Lung microvascular endothelial cell (primary cell): ENCODE data around the gene CLDN14. TPM values are rescaled to one million over a fixed set of nuclear protein-coding genes. Genes with fewer than 3 reads are reported as not detected.

Experiments used
- DNase-seq, 2 donors: peaks; one replicate each; pipeline versions ENCODE4 v3.0.0 to v3.0.0-alpha.2; 2010; ENCODE audit warnings: low read depth in 2 of 2
- total RNA-seq: library from RNA; depleted of rRNA; stranded (reverse); fragments of >200 nt; gene quantifications from 2 replicates; pipeline ENCODE4 v1.2.1, GENCODE V29; 2014

CLDN14 gene
- total RNA-seq, 1 donor from 2014 or later, result not detected

GRCh38 chr21:36434144-36434543, 45.8 kb downstream of the CLDN14 start:
- peak in 1 of 2 donors; percentile 35 for DNase-seq

- DNase-seq, result peak in 1 of 2 donors; percentile 34
Measured at GRCh38 chr21:36433059-36433709, 46.7 kb downstream of the CLDN14 start.

- peak in 1 of 2 donors; percentile 43 for DNase-seq
Measured at GRCh38 chr21:36431252-36431651, 48.7 kb downstream of the CLDN14 start.

- peak in 1 of 2 donors; percentile 62 for DNase-seq
Measured at GRCh38 chr21:36430841-36431240, 49.1 kb downstream of the CLDN14 start.

DNA sequence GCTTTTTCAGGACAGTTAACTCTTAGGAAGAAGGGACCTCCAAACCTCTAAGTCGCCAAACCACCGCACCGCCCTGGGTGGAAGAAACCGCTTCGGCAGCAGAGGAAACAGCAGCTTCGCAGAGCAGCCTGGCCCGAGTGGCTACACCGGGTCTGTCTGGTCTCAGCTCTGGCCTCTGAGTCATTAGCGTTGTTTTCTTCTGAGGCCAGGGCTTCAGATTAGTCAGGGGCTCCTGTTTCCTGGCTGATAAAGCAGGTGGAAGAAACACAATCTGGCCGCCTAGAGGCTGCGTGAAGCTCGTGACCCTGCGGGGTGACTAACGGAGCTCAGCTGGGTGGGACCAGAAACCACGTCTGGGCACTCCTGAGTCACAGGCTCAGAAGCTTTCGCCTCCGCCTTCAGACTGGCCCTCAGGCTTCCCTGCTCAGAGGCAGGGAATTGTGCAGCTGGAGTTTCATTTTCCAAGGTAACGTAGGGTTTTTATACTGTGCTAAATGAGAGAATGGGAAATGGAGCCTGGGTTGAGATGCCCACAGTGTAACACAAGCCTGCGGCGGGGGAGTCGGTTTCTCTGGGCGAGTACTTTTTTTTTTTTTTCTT, 49.9 kb downstream of the CLDN14 start:
- DNase-seq, result peak; percentile 91 to 100

GRCh38 chr21:36428761-36429432, 51.0 kb downstream of the CLDN14 start:
- peak in 1 of 2 donors; percentile 63 for DNase-seq

DNA sequence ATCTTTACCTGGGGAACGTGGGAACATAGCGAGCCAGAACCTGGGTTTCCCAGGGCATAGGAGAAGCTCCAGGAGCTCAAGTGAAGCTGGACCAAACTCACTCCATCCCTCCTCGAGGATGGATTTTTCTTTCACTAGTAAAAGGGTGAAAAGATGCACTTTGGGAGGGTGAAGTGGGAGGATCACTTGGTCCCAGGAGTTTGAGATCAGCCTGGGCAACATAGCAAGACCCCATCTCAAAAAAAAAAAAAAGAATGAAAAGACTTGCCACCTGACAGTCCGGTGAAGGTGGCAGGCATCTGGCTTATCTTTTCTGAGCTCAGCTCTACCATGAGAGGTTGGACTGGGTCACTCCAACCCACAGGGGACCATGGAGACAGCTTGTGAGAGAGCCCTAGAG, 52.4 kb downstream of the CLDN14 start:
- DNase-seq, result no peak

DNA sequence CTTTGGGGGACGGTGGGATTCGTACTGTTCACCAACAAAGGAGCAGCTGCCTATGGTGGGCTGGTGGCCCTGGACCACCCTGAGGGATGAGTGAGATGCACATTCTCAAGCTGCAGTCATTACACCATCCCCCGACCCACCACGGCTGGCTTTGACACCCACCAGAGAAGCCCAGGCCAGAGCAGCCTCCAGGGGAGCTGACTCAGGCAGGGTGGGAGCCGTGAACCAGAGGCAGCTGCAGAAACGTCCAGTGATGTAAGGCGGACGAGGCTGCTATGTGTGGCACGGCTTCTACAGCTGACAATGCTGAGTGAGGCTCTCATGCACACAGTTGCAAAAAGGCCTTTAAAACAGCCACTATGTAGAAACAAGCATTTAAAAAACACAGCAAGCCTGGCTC, 54.6 kb downstream of the CLDN14 start:
- no peak for DNase-seq

DNA sequence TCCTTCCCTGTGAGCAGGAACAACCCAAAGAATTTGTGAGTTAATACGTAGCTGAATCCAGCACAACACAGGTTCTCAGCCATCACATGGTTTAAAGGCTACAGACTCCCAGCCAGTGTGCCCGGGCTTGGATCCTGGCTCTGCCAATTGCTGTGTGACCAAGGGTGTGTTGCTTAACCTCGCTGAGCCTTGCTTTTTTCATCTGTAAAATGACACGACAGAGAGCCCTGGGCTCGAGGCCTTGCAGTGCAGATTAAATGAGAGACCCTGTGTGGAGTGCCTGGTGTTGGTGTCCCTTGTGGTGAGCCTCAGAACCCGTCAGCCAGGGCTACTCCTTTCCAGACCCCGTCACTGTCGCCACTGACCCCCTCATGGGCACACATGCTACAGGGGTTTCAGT, 55.3 kb downstream of the CLDN14 start:
- DNase-seq, result no peak

DNA sequence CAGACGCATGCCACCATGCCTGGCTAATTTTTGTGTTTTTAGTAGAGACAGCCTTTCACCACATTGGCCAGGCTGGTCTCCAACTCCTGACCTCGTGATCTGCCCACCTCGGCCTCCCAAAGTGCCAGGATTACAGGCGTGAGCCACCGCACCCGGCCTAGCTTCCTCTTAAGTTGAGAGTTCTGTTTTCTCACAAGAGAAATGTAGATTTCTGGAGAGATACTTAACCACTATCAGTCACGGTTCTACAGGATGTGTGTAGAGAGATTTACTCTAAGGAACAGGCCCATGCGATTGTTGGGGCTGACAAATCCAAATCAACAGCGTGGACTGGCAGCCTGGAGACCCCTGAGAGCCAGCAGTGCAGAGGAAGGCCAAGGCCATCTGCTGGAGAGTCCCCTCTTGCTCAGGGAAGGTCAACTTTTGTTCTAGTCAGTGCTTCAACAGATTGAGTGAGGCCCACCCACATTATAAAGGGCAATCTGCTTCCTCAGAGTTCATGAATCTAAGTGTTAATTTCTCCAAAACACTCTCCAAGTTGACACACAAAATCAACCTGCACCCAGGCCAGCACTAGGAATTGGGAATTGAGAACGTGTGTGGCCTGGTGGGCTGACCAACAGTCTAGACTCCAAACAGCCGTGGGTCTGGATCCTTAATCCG, 56.0 kb downstream of the CLDN14 start:
- no peak for DNase-seq

GRCh38 chr21:36422279-36423098, 57.4 kb downstream of the CLDN14 start:
- peak; percentile 78 to 90 for DNase-seq

- DNase-seq, result no peak
Measured at GRCh38 chr21:36420571-36421339, 59.2 kb downstream of the CLDN14 start.

DNA sequence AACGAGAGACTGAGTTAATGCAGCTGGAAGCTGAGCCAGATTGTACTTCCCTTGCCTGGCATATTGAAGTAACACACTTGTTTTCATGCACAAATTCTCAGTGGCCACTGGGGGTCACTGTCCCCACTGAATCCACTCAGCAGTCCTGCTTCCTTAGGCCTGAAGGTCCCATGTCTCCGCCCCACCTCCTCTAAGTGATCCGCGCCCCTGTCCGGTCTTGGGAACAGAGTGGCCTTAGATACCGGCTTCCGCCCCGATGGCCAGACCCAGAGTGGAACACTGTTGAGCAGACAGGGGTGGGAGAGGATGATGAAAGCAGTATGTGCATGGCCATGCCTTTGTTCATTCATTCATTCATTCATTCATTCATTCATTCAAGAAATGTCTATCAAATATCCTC, 59.9 kb downstream of the CLDN14 start:
- peak; percentile 89 to 96 for DNase-seq

DNA sequence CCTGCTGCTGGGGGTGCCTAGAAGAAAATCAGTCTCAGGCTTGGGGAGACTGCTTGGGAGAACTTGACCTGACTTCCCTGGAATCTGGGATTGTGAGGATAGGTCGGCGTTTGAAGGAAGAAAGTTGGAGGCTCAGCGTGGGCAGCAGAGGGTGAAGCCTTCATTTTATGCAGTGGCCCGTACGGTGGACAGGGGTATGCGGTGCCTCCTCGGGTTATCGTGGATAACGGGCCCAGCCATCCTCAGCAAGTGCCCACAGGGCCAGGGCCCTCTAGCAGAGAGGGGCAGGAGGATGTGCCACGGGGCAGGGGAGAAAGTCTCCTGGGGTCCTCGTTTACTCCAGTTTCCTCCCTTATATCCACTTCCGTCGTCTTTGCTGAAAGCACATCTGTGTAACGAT, 60.7 kb downstream of the CLDN14 start:
- DNase-seq, result no peak

GRCh38 chr21:36415375-36415774, 64.5 kb downstream of the CLDN14 start:
- DNase-seq, result no peak

DNA sequence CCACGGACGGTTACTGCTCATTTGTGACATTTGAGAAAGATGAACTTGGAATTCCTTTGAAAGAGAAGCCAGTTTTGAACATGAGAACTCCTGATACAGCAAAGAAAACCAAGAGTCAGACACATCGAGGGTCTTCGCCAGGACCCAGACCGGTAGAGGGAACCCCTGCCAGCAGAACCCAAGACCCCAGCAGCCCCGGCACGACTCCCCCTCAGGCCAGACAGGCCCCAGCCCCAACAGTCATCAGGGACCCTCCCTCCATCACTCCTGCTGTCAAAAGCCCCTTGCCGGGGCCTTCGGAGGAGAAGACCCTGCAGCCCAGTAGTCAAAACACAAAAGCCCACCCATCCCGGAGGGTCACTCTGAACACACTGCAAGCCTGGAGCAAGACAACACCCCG, 67.0 kb downstream of the CLDN14 start:
- DNase-seq, result no peak

- no peak for DNase-seq
Measured at GRCh38 chr21:36411301-36411700, 68.6 kb downstream of the CLDN14 start.
